ENCODE results near the gene FBXL20. TPM values are rescaled to one million over a fixed set of nuclear protein-coding genes. Genes with fewer than 3 reads are reported as not detected.

FBXL20 gene
- total and polyA plus RNA-seq, 9 of the 15 experiments (the other 6 are each of a cell fraction or from before 2014, with no cell fraction given) = 1.8 to 15.1 (median 5.6) TPM

- peaks cover 46% of the 10 kb centered on the region for H3K79me2 ChIP-seq (ENCODE audit: control insufficient read depth, insufficient read depth, low read length)
- in situ Hi-C loops (cut with MboI) = no loop called here
- ChIA-PET CTCF (ENCODE audit: low intra/inter-chr PET ratio) (no interaction called here), POLR2A (interaction anchor here (0.5 to 5.5 kb wide), 23 partner anchors 8 to 1036 kb away, joined by 3 to 65 read pairs (median 3); partner anchors contain the start of genes CDK12 and RPL19)
- H3K9me1 ChIP-seq (ENCODE audit: control insufficient read depth, insufficient read depth, low read length) = no peaks in the 10 kb centered on the region
- ATAC-seq (peak; percentile 95), FAIRE-seq (peak; percentile 96), DNase-seq (ENCODE audit: extremely low read depth in 1 of 4, low spot score in 3 of 4) (peak; percentile 86 to 99 (median 92))
- H3K27ac ChIP-seq (ENCODE audit: extremely low read depth, low read depth, low read length) = peak within 1 kb of the TSS; percentile 92
- H3K4me1 ChIP-seq (replicated peaks in 1 of 2; ENCODE audit: control insufficient read depth in 2 of 2, insufficient read depth in 2 of 2, low read length in 2 of 2) = peaks cover 2 to 17% of the 10 kb centered on the region in 2 experiments; a peak in 4 of 5 replicates
- WGBS (ENCODE audit: insufficient coverage, low coverage, missing lambda C conversion rate) = under 1% methylated on average over 35 of the region's 37 CpGs
- H3K4me2 ChIP-seq (ENCODE audit: insufficient read depth, low read length) = peak within 1 kb of the TSS; percentile 86
- peak within 1 kb of the TSS; percentile 93 to 98 for H3K9ac ChIP-seq (ENCODE audit: insufficient read depth in 1 of 2, low read depth in 2 of 2, low read length in 2 of 2)
- peak within 1 kb of the TSS; percentile 81 for H3K4me3 ChIP-seq
- peaks cover 25% of the 10 kb centered on the region for H3K36me3 ChIP-seq (ENCODE audit: control insufficient read depth, insufficient read depth, low read length)
- H3K27me3 ChIP-seq (ENCODE audit: control insufficient read depth in 2 of 2, insufficient read depth in 2 of 2, low read length in 2 of 2) = no peaks in the 10 kb centered on the region
- no peaks in the 10 kb centered on the region for H3K9me3 ChIP-seq (replicated peaks; ENCODE audit: control insufficient read depth, insufficient read depth, low read depth, low read length)
- BruUV-seq (replicated peaks) = no TSS peak
- H2AFZ ChIP-seq (ENCODE audit: low read depth, low read length) = peak within 1 kb of the TSS; percentile 94
- H4K20me1 ChIP-seq (replicated peaks; ENCODE audit: control insufficient read depth, insufficient read depth, low read length) = no peaks in the 10 kb centered on the region; the same call in 1 of the 2 replicates
- intact Hi-C loops (cut with micrococcal nuclease) = no loop called here
- 0 out of 2 replicates have a peak, but pooled peaks have one; percentile 24 for TF ChIP-seq HLTF (IDR thresholded peaks at IDR 0.05)
- TF ChIP-seq NFRKB (IDR thresholded peaks at IDR 0.05; ENCODE audit: low read depth) = peak; percentile 90
- 0 out of 2 replicates have a peak, but pooled peaks have one; percentile 12 for TF ChIP-seq GABPB1 (CRISPR knock-in tag; IDR thresholded peaks at IDR 0.05)
- no peak for TF ChIP-seq SRSF1 (IDR thresholded peaks at IDR 0.05; ENCODE audit: low read depth, low read length)
- TF ChIP-seq ATF1 (CRISPR knock-in tag; IDR thresholded peaks at IDR 0.05) = no peak
- TF ChIP-seq ATF1 (tag; IDR thresholded peaks at IDR 0.05) = peak; percentile 31; the same call in 1 of the 2 replicates
- TF ChIP-seq NBN (IDR thresholded peaks at IDR 0.05; ENCODE audit: low read depth) = no peak
- 0 out of 2 replicates have a peak, but pooled peaks have one; percentile 44 for TF ChIP-seq NR4A1 (CRISPR knock-in tag; IDR thresholded peaks at IDR 0.05)
- no peak for TF ChIP-seq NR4A1 (tag; IDR thresholded peaks at IDR 0.05)
- TF ChIP-seq PML (IDR thresholded peaks at IDR 0.05; ENCODE audit: low read length) = peak; percentile 74; the same call in 1 of the 2 replicates
- TF ChIP-seq POLR2H (tag; IDR thresholded peaks at IDR 0.05; ENCODE audit: low read depth) = peak; percentile 94
- peak; percentile 96 for TF ChIP-seq TAF7 (tag; IDR thresholded peaks at IDR 0.05)
- TF ChIP-seq KLF10 (CRISPR knock-in tag; IDR thresholded peaks at IDR 0.05) = no peak
- TF ChIP-seq POLR3G (IDR thresholded peaks at IDR 0.05; ENCODE audit: extremely low read depth, insufficient read length, insufficient replicate concordance) = no peak
- 0 out of 2 replicates have a peak, but pooled peaks have one; percentile 21 for TF ChIP-seq ESRRA (IDR thresholded peaks at IDR 0.05; ENCODE audit: borderline replicate concordance, low read depth)
- TF ChIP-seq TEAD4 (IDR thresholded peaks at IDR 0.05; ENCODE audit: low read length) = peak; percentile 17
- no peak for TF ChIP-seq TEAD4 (CRISPR knock-in tag; IDR thresholded peaks at IDR 0.05; ENCODE audit: borderline replicate concordance)
- peak; percentile 49; the same call in 1 of the 2 replicates for TF ChIP-seq ZNF384 (IDR thresholded peaks at IDR 0.05; ENCODE audit: low read depth, low read length)
- TF ChIP-seq, protein P1, sequence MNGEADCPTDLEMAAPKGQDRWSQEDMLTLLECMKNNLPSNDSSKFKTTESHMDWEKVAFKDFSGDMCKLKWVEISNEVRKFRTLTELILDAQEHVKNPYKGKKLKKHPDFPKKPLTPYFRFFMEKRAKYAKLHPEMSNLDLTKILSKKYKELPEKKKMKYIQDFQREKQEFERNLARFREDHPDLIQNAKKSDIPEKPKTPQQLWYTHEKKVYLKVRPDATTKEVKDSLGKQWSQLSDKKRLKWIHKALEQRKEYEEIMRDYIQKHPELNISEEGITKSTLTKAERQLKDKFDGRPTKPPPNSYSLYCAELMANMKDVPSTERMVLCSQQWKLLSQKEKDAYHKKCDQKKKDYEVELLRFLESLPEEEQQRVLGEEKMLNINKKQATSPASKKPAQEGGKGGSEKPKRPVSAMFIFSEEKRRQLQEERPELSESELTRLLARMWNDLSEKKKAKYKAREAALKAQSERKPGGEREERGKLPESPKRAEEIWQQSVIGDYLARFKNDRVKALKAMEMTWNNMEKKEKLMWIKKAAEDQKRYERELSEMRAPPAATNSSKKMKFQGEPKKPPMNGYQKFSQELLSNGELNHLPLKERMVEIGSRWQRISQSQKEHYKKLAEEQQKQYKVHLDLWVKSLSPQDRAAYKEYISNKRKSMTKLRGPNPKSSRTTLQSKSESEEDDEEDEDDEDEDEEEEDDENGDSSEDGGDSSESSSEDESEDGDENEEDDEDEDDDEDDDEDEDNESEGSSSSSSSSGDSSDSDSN (IDR thresholded peaks at IDR 0.05; ENCODE audit: borderline replicate concordance in 1 of 2, low read depth in 2 of 2, low read length in 2 of 2) = 0 out of 4 replicates have a peak, but pooled peaks of 1 of the 2 experiments have one; percentile 52
- TF ChIP-seq HDAC1 (IDR thresholded peaks at IDR 0.05) = peak; percentile 44 to 91; a peak in 2 of 4 replicates
These were observed 49.6 kb upstream of the FBXL20 start, which contains the start of gene MED1 for GRCh38 chr17:39450847-39451581. MED1 (minus strand) TSS chr17:39451263; CDS start chr17:39451062, 201 bp downstream.
